CD4-positive, alpha-beta T cell treated with Interleukin-12 subunit alpha and Interleukin-12 subunit beta, for 1 hour (primary cell): ENCODE measurements around the gene CDT1.
"Not testable (repeated sequence)": the region's sequence is repeated elsewhere in the genome, so short reads cannot be mapped to it uniquely, and the experiment has no call there.

Source experiments
- DNase-seq: peaks from one replicate; pipeline ENCODE4 v3.0.0-alpha.2; 2020

CDT1 gene

GRCh38 chr16:88784074-88784855 is 19.3 kb upstream of the CDT1 start:
- peak; percentile 40 for DNase-seq

GRCh38 chr16:88784856-88785105 is 18.8 kb upstream of the CDT1 start:
- DNase-seq = no peak

- peak; percentile 88 for DNase-seq
Measured at GRCh38 chr16:88785106-88785924, 18.3 kb upstream of the CDT1 start, which contains the start of gene PIEZO1. Gene PIEZO1 (minus strand): TSS chr16:88785220. CDS start chr16:88784964, 256 bp downstream.

- no peak for DNase-seq
Measured at GRCh38 chr16:88787579-88788314, 15.8 kb upstream of the CDT1 start.

GRCh38 chr16:88788749-88789148 is 14.8 kb upstream of the CDT1 start:
- not testable (repeated sequence) for DNase-seq

- DNase-seq = no peak
Measured at GRCh38 chr16:88789594-88789993, 14.0 kb upstream of the CDT1 start.

- peak; percentile 68 for DNase-seq
Measured at GRCh38 chr16:88790312-88791211, 13.0 kb upstream of the CDT1 start.

GRCh38 chr16:88792078-88792550 is 11.5 kb upstream of the CDT1 start:
- no peak for DNase-seq

- no peak for DNase-seq
Measured at GRCh38 chr16:88792668-88793250, 10.8 kb upstream of the CDT1 start.

GRCh38 chr16:88793251-88793954 is 10.2 kb upstream of the CDT1 start:
- DNase-seq = peak; percentile 36

- no peak for DNase-seq
Measured at GRCh38 chr16:88796278-88796677, 7.3 kb upstream of the CDT1 start.

GRCh38 chr16:88798073-88798472 is 5.5 kb upstream of the CDT1 start:
- DNase-seq = no peak

GRCh38 chr16:88798772-88799455 is 4.7 kb upstream of the CDT1 start:
- DNase-seq = no peak

GRCh38 chr16:88799569-88800276 is 3.9 kb upstream of the CDT1 start:
- peak; percentile 33 for DNase-seq

GRCh38 chr16:88800277-88800592 is 3.4 kb upstream of the CDT1 start:
- DNase-seq = no peak

- DNase-seq = no peak
Measured at GRCh38 chr16:88804173-88804551, 573 bp downstream of the CDT1 start.

- DNase-seq = peak; percentile 36
Measured at GRCh38 chr16:88804552-88805339, 1.2 kb downstream of the CDT1 start.

GRCh38 chr16:88805340-88805715 is 1.7 kb downstream of the CDT1 start:
- DNase-seq = no peak

- DNase-seq = no peak
Measured at GRCh38 chr16:88805887-88806393, 2.4 kb downstream of the CDT1 start.
